HAP-1 (cell line): ENCODE measurements around the gene STOM.
"Not testable (repeated sequence)": the region's sequence is repeated elsewhere in the genome, so short reads cannot be mapped to it uniquely, and the experiment has no call there.

Experiments
- DNase-seq, 2 experiments: peaks; one replicate each; pipeline ENCODE4 v3.0.0-alpha.2; 2016 to 2020; ENCODE audit warnings: low spot score in 2 of 2
- H3K27me3 ChIP-seq: fragments of 250-450 bp; sonication (Bioruptor Pico); 2 replicates; pipeline ENCODE4 v1.5.1; 2020; ENCODE audit warnings: low read depth, mild to moderate bottlenecking, moderate library complexity
- H3K36me3 ChIP-seq: fragments of 250-450 bp; sonication (Bioruptor Pico); replicated peaks from 2 replicates; pipeline ENCODE4 v1.5.1; 2020; ENCODE audit warnings: mild to moderate bottlenecking
- H3K4me1 ChIP-seq: fragments of 250-450 bp; sonication (Bioruptor Pico); 2 replicates; pipeline ENCODE4 v1.5.1; 2020; ENCODE audit warnings: mild to moderate bottlenecking
- H3K4me3 ChIP-seq: fragments of 250-450 bp; sonication (Bioruptor Pico); 2 replicates; pipeline ENCODE4 v1.5.1; 2020; ENCODE audit warnings: mild to moderate bottlenecking, moderate library complexity
- H3K9me3 ChIP-seq: fragments of 250-450 bp; sonication (Bioruptor Pico); 2 replicates; pipeline ENCODE4 v1.5.1; 2020; ENCODE audit warnings: mild to moderate bottlenecking, moderate library complexity
- in situ Hi-C: fragments of 300-500 bp; cut with MboI; formaldehyde crosslinking; loops from 3 replicates; pipeline ENCODE4 v1.14.3; 2020; ENCODE audit warnings: low sequenced_read_pairs, inconsistent platforms, mixed read lengths

STOM gene

DNA sequence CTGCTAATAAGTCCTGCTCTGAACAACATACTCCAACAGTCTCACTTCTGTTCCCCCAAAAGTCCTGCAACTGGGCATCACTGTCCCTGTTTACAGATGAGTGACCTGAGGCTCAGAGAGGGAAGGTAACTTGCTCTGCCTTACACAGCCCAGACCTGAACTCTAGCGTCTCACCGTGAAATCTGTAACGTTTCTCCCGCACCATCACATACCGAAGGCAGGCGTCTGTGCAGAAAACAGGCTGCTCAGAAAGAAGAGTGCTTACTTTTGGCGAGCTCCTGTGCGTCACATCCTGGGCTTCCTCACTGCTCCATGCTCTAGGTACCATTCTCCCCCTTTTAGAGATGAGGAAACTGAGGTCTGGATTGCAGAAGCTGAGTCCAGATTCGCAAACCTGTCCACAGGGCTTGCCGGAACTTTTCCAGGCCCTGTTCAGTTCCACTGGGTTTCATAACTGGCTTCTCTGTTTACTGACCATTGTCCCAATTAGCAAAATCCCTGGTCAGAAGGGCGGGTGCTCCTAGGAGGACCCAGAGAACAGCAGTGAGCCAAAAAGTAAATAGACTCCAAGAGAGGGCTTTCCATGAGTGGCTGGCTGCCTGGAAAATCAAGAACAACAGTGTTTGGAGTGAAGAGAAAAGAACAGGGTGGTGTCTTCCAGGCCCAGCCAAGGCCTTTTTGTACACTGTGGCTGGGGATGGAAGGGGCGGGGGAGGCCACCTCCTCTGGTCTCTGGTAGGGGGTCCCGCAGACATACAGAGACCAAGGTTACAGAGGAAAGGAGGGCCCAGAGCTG is 75.0 kb downstream of the STOM start:
- no peak for DNase-seq
- no peaks in the 10 kb centered on the region; the same call in none of the 2 replicates for H3K4me1 ChIP-seq
- H3K9me3 ChIP-seq = no peaks in the 10 kb centered on the region
- H3K4me3 ChIP-seq = no peak overlapping the region
- H3K27me3 ChIP-seq = no peaks in the 10 kb centered on the region
- no peaks in the 10 kb centered on the region for H3K36me3 ChIP-seq
- in situ Hi-C loops = no loop called here

DNA sequence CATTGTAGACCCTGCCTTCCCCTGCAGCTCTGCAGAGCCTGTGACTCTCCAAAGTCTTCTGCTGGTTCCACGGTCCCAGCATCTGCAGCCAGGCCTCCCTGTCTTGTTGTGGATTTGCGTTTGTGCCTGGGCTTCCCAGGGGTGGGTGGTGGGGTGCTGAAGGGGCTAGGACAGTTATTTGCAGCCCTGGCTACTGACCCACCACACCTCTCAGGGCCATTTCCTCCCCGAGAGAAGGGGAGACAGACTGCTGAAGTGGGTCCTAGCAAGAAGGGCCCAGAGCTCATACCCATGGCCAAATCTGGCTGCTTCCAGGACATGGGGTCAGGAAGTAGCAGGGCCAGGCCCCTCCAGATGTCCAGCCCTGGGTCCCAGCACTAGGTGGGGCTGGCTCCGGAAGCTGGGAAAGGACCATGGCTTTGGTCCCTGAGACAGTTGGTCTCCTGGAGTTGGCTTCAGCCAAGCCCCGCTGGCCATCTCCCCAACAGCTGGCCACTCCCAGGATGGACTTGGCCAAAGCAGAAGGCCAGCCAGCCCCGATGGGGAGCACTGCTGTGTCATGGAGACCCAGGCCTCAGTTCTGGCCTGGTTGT is 75.8 kb downstream of the STOM start:
- in situ Hi-C loops = no loop called here
- no peaks in the 10 kb centered on the region for H3K27me3 ChIP-seq

DNA sequence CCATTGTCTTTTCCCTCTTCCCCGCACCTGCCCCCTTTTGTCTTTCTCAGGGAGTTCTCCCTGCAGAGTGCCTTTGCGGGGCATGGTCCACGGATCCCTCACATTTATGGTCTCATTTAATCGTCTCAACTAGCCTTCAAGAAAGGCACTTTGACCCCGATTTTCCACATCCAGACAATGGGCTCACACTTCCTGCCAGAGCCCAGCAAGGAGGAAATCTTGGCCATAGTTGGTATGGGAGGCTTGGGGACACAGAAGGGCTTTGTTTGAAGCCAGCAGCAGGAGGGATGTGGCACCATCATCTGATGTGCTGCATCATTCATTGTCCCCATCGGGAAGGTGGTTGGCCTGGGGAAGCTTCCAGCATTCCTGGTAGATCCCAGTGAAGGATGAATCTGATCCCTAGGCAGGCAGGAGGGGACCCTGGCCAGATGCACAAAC is 77.2 kb downstream of the STOM start:
- DNase-seq = no peak
- Histone ChIP-seq H3K4me3 (no peak overlapping the region), H3K36me3 (no peaks in the 10 kb centered on the region), H3K9me3 (no peaks in the 10 kb centered on the region), H3K27me3 (no peaks in the 10 kb centered on the region), H3K4me1 (peaks cover 21% of the 10 kb centered on the region)
- in situ Hi-C loops = no loop called here

More for the DNA sequence above, 75.8 kb downstream of the STOM start:
- no peaks in the 10 kb centered on the region for H3K36me3 ChIP-seq
- peaks cover 7% of the 10 kb centered on the region for H3K4me1 ChIP-seq
- DNase-seq = no peak
- H3K4me3 ChIP-seq = no peak overlapping the region
- no peaks in the 10 kb centered on the region for H3K9me3 ChIP-seq

GRCh38 chr9:121292051-121292450 is 78.0 kb downstream of the STOM start:
- DNase-seq = no peak
- in situ Hi-C loops = no loop called here
- Histone ChIP-seq H3K9me3 (no peaks in the 10 kb centered on the region), H3K27me3 (no peaks in the 10 kb centered on the region), H3K4me3 (no peak overlapping the region), H3K4me1 (peaks cover 28% of the 10 kb centered on the region), H3K36me3 (no peaks in the 10 kb centered on the region)

GRCh38 chr9:121291536-121291935 is 78.5 kb downstream of the STOM start:
- H3K27me3 ChIP-seq, in situ Hi-C loops, H3K4me3 ChIP-seq, DNase-seq, H3K9me3 ChIP-seq, H3K36me3 ChIP-seq: not testable (repeated sequence)
- H3K4me1 ChIP-seq = peaks cover 29% of the 10 kb centered on the region

- no peak for DNase-seq
- H3K27me3 ChIP-seq = no peaks in the 10 kb centered on the region
- no peak overlapping the region for H3K4me3 ChIP-seq
- peaks cover 39% of the 10 kb centered on the region for H3K4me1 ChIP-seq
- no peaks in the 10 kb centered on the region for H3K36me3 ChIP-seq
- H3K9me3 ChIP-seq = no peaks in the 10 kb centered on the region
- in situ Hi-C loops = no loop called here
These were observed 80.2 kb downstream of the STOM start for GRCh38 chr9:121289772-121290370.

DNA sequence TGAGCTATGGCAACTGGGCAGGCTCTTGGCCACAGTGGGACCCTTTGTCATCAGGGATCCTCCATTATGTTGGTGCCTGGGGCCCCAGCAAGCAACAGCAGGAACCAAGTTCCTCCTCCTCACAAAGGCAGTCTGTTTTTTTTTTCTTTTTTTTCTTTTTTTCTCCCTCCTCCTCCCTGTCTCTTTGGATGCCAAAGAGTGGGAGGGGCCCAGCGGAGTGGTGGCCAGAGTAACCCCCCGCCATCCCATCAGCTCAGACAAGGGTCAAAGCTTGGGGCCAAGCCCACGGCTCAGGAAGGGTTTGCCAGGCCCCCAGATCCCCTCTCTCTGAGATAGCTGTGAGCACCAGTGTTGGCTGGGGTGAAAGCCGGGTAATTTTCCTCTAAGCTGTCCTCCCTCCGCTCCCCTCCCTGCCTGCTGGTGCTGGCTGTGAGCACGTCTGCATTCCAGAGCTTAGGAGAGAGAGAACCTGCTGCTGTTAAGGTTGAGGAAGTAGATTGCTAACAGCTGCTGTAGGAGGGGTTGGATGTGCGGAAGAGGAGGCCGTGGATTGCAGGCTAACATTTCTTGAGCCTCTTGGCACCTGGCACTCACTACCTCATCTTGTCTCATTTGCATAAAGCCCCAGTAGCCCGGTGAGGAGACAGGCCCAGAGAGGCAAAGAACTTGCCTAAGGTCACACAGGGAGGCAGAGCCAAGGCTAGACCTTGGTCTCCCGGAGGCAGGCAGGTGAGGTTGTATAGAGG is 80.9 kb downstream of the STOM start:
- Histone ChIP-seq H3K9me3 (no peaks in the 10 kb centered on the region), H3K27me3 (no peaks in the 10 kb centered on the region), H3K4me3 (no peak overlapping the region), H3K4me1 (peaks cover 39% of the 10 kb centered on the region), H3K36me3 (no peaks in the 10 kb centered on the region)
- in situ Hi-C loops = no loop called here
- peak; percentile 3 to 50 for DNase-seq
